Forelimb muscle (tissue), 1 donor: ENCODE results near the gene KCNQ1. TPM values are rescaled to one million over a fixed set of nuclear protein-coding genes. Genes with fewer than 3 reads are reported as not detected.

Experiments used
- DNase-seq: peaks from one replicate; pipeline ENCODE4 v3.0.0-alpha.2; 2013; ENCODE audit warnings: low read depth
- polyA plus RNA-seq: library from polyadenylated mRNA; unstranded; fragments of 120-200 nt; gene quantifications from one replicate; pipeline ENCODE4 v1.2.1, GENCODE V29; 2013; ENCODE audit not compliant: insufficient read length

The KCNQ1 gene
- polyA plus RNA-seq, 1 donor: 2.1 TPM

DNA sequence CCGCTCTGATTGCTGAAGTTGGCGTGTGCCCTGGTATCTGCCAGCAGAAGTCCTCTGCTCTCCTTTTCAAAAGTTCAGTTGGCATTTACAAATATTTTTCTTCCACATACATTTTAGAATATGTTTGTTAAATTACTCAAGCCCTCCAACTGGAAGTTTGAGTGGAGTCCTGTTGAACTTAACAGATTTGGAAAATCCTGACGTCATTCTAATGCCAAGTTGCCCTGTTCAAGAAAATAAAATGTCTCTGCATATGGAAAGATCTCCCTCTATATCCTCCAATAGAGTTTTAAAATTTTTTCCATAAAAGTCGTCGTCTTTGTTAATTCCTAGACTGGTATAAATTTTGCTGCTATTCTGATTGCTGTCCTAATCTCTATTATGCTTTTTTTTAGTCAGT is 251.6 kb downstream of the KCNQ1 start:
- DNase-seq: no peak

- no peak for DNase-seq
Observed at GRCh38 chr11:2697866-2698265, 253.1 kb downstream of the KCNQ1 start.

- no peak for DNase-seq
Observed at GRCh38 chr11:2698386-2699184, 253.8 kb downstream of the KCNQ1 start.

- DNase-seq: no peak
Observed at GRCh38 chr11:2699185-2699530, 254.3 kb downstream of the KCNQ1 start.

DNA sequence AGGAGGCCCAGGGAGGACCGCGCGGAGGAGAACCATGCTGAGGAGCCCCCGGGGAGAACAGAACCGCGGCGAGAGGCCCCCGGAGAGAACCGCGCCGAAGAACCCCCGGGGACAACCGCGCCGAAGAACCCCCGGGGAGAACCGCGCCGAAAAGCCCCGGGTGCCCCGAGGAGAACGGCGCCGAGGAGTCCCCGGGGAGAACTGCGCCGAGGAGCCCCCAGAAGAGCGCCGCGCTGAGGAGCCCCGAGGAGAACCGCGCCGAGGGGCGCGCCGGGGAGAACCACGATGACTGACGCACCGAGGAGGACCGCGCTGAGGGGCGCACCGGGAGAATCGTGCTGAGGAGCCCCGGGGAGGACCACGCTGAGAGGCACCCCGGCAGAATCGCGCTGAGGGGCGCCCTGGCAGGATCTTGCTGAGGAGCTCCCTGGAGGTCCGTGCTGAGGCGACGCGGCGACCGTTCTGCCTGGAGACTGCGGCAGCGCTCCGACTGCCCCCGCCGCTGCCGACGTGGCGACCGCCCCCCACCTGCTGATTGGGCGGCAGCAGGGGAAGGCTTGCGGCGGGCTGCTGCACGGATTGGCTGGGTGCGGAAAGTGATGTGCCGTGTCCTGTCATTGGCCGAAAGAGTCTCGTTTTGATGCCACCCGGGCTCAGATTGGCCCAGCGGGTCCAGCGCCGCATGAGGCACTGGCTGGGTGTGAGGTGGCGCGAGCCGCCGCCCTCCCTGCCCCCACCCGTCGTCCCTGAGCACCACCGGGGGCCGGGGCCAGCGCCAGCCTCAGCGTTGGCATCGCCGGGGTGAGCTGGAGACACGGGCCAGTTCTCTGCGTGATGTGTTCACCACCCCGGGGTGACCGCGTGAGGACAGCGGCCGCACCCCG is 255.0 kb downstream of the KCNQ1 start, which contains the start of gene KCNQ1OT1:
KCNQ1OT1 (minus strand) TSS at position 464 of the 884 bp plus-strand sequence.
- DNase-seq: peak; percentile 79

- DNase-seq: no peak
Observed at GRCh38 chr11:2700415-2701211, 255.8 kb downstream of the KCNQ1 start.

GRCh38 chr11:2701230-2701629 is 256.4 kb downstream of the KCNQ1 start:
- DNase-seq: no peak

GRCh38 chr11:2701898-2702434 is 257.2 kb downstream of the KCNQ1 start:
- no peak for DNase-seq

DNA sequence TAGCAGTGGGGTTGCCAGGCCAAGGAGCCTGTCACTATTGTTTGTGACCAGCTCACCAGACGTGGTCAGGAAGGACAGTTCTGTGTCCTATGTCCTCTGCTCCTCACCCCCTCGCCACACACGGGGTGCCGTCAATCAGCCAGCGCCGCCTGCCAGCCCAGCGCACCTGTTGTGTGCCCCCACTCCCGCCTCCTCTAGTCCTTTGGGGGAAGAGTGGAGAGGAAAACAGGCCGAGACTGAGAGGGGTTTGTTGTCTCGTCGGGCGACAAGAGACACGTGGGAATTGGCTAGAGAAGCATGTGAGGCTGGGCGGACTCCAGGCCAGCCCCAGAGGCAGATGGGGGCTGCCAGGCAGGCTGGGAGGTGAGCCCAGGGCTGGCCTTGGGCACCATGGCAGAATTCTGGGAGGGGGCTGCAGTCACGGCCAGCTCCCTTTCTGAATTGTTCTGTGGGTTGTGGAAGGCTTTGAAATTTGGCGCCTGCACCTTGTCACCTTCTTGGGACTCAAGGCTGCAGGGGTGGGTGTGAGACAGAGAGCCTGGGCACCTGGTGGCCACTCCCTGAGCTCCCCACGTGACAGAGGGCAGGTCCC is 258.1 kb downstream of the KCNQ1 start:
- DNase-seq: no peak

- no peak for DNase-seq
Observed at GRCh38 chr11:2703363-2704141, 258.7 kb downstream of the KCNQ1 start.

GRCh38 chr11:2704356-2704755 is 259.5 kb downstream of the KCNQ1 start:
- DNase-seq: no peak

DNA sequence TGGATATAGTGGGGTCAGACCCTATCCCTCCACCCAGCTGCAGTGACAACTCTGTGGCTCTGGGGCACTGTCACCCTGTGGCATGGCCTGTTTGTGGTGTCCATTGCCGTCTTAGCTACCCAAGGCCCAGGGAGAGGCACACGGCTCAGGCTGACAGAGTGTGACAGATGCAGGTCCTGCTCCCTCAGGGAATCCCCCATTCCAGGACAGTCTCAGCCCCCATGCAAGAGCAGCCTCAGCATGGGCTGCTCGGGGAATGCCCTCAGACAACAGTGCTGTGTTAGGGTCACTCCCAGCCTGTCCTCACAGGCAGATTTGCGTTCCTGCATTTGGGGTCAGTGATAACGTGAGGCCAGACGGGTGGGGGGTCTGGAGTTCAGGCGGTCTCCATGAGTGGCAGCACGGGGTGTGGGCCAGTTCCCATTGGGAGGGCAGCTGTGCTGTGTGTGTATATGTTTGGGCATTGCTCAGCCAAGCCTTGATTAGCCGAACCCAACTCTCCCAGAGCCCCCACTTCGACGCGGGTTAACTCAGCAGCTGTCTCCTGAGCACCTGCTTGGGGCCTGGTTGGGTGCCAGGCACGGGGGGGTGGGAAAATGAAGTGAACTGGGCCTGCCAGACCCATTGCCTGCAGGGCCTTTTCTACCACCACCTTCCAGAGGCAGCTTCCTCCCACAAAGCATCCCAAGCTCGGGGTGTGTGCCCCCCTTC is 260.2 kb downstream of the KCNQ1 start:
- DNase-seq: no peak

DNA sequence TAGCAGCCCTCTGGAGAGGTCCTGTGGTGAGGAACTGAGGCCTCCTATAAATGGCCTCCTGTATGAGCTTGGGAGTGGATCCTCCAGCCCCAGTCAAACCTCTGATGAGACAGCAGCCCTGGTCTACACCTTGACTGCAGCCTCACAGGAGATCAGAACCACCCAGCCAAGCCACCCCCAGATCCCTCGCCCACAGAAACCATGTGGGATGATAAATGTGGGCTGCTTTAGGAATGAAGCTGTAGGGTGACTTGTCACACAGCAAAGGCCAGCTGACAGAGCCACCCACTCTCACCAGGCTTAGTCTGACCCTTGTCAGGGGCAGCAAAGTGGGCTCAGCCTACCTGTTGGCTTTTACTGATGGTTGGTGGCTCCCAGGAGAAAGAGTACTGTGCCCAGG is 261.5 kb downstream of the KCNQ1 start:
- DNase-seq: no peak

GRCh38 chr11:2707736-2708135 is 262.9 kb downstream of the KCNQ1 start:
- no peak for DNase-seq

DNA sequence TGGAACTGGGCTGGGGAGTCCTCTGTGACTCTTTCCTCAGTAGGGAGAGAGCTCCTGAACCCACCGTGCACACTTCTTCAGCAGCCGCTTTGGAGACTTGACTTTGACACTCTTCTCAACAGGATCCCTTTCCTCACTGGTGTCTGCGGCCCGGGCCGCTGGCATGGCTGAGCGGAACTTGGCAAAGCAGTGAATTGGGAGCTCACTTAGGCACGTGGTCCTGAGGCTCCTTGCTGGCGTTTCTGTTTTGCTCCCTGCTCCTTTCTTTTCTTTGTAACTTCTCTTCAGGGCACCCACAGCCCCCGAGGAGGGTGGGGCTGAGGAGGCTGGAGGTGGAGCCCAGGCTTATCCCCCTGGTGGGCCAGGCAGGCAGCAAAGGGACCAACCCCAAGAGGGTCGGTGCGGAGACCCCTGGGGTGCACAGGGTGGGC is 263.4 kb downstream of the KCNQ1 start:
- no peak for DNase-seq

DNA sequence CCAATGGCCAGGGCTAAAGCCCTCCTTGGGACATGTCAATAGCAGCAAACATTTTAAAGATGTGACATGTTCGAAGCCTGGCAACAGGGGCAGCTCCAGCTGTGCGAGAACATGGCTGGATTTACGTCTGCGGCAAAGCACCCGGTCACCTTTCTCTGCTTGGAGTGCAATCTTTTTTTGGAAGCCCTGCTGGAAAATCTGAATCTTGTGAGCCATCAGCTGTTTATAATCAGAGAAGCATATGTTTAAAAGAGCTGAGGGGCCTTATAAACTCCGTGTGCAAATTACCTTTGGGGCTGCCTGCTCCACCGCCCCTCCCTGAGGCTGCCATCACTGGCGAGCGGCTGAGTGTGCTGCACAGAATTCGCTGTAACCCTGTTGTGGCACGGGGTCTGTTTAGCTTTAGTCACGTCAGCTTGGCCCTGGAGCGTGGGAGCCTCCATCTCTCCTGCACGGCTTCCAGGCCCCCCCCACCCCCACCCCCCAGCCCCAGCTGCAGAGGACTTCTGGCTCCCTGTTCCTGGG is 264.0 kb downstream of the KCNQ1 start:
- DNase-seq: peak; percentile 94

- no peak for DNase-seq
Observed at GRCh38 chr11:2709429-2709828, 264.6 kb downstream of the KCNQ1 start.

GRCh38 chr11:2711161-2711560 is 266.4 kb downstream of the KCNQ1 start:
- no peak for DNase-seq

DNA sequence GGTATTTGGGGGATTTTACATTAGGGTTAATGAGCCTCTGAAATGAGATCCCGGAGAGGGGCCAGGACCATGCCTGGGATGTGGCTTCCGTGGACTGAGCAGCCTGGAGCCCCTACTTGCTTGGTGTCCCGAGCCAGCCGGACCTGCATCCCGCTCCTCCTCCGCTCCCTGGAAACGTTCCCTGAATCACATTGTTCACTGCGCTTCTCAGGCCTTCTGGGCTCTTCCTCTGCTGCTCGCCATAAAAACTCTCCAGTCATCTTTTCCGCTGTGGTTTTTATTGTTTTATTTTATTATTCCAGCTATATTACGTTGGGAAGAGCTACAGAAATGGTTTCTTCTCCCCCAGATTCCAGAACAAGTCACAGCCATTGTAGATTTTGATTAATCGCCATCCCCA is 268.3 kb downstream of the KCNQ1 start:
- DNase-seq: peak; percentile 71
